PC-3 (cell line): Measurements from ENCODE around the gene NSDHL.

Experiments used
- EZH2 ChIP-seq: fragments of 300-600 bp; sonication (generic); IDR thresholded peaks from one replicate; pipeline ENCODE4 v1.6.1; 2017; ENCODE audit warnings: antibody characterized with exemption, mild to moderate bottlenecking, low read length; ENCODE audit not compliant: unreplicated experiment
- TF ChIP-seq, protein P1 (sequence below): fragments of 300-600 bp; sonication (generic); conservative IDR thresholded peaks from 2 replicates; pipeline ENCODE4 v1.5.1; 2017; ENCODE audit warnings: antibody characterized with exemption, low read depth, mild to moderate bottlenecking, low read length

DNA sequence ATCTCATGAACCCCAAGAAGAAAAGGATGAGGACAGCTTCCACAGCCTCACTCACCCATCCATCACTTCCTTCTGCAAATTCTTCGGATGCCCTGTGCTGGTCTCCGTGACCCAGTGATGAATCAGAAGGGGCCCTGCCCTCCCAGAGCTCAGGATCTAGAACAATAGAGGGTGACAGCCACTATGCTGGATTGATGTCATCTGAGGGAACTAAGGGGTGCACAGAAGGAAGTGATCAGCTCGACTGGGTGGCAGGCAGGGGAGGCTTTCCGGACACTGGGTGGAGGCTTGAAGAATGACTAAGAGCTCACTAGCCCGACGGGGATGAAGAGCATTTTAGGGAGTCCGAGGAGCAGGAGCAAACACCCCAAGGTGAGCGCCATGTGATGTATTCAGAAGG, 65.6 kb downstream of the NSDHL start:
- TF ChIP-seq, protein P1, sequence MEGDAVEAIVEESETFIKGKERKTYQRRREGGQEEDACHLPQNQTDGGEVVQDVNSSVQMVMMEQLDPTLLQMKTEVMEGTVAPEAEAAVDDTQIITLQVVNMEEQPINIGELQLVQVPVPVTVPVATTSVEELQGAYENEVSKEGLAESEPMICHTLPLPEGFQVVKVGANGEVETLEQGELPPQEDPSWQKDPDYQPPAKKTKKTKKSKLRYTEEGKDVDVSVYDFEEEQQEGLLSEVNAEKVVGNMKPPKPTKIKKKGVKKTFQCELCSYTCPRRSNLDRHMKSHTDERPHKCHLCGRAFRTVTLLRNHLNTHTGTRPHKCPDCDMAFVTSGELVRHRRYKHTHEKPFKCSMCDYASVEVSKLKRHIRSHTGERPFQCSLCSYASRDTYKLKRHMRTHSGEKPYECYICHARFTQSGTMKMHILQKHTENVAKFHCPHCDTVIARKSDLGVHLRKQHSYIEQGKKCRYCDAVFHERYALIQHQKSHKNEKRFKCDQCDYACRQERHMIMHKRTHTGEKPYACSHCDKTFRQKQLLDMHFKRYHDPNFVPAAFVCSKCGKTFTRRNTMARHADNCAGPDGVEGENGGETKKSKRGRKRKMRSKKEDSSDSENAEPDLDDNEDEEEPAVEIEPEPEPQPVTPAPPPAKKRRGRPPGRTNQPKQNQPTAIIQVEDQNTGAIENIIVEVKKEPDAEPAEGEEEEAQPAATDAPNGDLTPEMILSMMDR: no peak
- TF ChIP-seq EZH2: no peak
